Measurements from ENCODE around the gene CLEC16A.

Gene CLEC16A

DNA sequence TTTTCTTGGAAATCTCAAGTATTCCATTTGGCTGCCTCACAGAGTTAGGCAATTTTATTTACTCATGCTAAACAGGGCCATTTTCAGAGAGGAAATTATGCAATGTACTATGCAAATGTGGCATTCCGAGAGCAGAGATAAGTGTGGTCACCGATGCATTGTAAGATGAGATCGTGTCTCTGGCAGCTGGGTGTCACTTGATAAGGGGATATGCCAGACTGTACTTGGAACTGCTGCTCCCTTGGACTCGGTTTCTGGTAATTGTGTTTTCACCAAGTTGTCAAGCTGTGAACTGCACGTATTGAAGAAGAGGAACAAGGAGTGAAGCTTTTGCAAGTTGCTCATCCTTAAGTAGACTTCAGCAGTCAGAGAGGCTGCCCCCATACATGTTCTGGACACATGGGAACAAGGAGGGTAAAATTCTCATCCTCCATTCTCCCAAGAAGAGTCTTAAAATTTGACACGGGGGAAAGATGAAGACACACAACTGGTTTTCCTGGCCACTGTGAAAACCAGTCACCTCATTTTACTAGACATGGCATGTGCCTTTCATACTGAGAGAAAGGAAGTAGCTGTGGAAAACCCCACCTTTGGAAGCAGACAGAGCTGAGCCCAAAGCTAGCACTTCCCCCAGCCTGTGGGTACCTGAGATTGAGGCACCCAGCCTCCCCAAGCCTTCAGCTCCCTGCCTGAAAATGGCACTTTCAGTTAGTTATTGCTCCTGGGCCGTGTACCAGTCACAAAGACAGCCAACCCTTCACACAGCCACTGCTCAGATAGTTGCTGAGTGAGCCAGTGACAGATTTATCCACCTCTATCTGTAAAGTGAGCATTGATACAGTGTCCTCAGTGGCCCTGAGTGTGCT, 160.9 kb downstream of the CLEC16A start:
- no peak for DNase-seq

DNA sequence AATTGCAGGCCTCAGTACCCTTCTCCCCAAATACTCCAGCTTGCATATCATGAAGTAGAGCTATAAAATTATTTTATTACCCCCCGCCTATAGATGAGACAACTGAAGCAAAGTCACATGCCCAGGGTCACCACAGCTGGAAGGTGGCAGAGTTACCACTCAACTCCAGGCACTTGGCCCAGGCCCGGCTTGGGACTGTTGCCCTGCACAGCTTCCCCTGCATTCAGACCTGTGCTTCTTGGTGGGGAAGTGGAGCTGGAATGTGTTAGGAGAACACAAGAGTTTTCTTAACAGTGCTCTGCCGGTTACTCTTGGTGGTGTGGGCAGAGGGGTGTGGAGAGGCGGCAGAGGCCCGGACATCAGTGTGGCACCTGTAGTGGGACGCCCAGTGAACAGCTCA, 162.4 kb downstream of the CLEC16A start:
- DNase-seq = no peak

GRCh38 chr16:11107780-11108465, 163.6 kb downstream of the CLEC16A start:
- no peak for DNase-seq

DNA sequence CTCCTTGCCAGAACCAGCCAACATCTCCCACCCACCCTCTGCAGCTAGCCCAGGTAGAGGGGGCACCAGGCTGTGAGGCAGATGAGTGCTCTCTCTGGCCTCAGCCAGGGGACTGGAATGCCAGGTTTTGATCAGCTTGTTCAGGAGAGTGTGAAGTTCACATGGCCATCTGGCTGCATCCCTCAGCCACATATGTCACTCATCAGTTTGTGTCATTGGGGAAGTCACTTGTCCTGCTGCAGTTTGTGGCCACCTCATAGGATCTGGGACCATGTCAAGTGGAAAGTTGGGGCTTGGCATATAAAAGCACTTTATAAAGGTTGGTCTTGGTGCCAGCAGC, 164.1 kb downstream of the CLEC16A start:
- no peak for DNase-seq

GRCh38 chr16:11109566-11109965, 165.2 kb downstream of the CLEC16A start:
- DNase-seq = no peak

DNA sequence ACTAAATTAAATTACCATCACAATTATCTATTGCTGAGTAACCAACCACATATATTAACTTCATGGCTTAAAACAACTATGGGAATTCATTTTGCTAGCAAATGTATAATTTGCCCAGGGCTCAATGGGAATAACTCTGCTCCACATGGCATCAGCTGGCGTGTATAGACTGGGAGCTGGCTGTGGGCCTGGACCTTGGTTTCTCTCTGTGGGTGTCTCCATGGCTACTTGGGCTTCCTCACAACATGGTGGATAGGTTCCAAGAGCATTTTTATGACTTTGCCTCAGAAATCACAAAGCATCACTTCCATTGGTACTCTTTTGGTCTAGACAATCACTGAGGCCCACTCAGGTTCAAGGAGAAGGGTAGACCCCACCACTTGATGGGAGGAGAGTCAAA, 166.8 kb downstream of the CLEC16A start:
- DNase-seq = no peak

DNA sequence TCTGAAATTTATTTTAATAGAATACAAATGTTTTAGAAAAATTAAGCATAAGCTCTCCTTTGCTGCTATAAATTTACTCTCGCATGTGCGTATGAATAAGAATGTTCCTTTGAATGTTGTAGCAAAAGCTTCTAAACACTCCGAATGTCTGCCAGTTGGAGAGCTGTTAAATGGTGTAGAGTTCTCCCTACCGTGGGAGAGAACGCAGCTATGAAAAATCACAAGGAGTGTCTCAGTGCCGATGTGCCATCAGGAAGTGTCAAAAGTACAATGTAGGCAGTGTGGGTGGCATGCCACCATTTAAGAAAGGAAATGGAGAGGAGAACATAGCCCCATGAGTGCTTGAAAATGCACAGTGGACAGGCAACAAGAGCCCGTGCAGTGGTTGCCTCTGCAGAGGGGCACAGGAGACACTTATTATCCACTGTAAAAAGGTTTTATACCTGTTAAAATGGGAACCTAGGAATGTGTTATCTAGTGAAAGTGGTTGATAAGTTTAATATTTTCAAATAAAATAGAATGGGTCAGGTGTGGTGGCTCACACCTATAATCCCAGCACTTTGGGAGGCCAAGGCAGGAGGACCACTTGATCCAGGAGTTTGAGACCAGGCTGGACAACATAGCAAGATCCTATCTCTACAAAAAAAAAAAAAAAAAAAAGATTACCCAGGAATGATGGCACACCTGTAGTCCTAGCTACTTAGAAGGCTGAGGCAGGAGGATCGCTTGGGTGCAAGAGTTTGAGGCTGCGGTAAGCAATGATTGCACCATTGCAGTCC, 167.7 kb downstream of the CLEC16A start:
- DNase-seq = no peak

- no peak for DNase-seq
Measured at GRCh38 chr16:11112723-11113348, 168.5 kb downstream of the CLEC16A start.

DNA sequence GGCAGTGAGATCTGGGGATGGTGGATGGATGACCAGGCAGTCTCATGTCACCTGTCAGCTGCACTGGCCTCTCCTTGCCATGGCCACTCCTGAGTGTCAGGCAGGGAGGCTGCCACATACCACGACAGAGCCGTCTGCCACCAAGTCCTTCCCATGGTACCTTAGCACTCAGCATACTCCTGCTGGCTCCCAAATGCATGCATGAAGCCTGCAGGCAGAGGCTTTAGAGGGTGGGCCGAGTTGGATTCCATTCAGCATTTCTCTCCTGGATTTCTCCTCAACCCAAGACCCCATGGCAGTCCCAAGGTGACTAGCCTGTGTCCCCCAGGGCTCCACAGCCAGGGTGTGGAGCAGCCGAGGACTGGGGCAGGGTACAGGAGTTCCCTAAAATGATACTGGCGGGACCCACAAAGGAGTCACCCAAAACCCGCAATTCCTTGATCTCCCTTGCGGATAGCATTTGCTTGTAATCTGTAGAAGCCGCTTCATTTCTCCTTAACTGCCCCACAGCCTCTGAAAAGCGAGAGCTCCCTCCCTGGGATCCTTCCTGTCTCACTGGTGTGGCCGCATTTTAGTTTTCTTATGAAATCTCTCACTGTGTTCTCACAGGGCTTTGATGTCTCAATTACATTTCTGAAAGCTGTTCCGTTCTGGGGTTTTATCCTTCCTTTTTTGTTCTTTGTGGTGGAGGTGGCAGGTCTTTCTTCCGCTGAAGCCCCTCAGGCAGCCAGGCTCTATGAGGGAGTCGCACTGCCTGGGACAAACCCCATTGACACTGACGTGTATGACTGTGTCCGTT, 170.2 kb downstream of the CLEC16A start:
- DNase-seq = no peak

DNA sequence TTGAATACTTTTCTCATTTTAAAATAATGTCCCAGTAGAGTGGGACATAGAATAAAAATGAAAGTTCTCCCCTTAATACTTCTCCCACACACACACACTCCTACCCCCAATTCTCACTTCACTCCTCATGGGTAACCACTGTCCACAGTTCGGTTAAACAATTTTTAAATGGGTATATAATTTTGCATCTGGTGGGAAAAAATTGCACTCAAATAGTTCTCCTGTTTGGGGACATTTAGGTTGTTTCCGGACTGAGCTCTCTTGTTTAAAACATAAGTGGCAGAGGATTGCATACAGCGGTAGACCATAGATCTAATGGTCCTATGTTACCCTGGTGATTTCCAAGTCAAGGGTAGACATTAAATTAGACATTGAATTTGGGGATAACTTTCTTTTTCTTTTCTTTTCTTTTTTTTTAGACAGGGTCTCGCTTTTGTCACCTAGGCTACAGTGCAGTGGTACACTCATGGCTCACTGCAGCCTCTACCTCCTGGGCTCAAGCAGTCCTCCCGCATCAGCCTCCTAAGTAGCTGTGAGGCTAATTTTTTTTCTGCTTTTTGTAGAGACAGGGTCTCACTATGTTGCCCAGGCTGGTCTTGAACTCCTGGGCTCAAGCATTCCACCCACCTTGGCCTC, 173.3 kb downstream of the CLEC16A start:
- no peak for DNase-seq

DNA sequence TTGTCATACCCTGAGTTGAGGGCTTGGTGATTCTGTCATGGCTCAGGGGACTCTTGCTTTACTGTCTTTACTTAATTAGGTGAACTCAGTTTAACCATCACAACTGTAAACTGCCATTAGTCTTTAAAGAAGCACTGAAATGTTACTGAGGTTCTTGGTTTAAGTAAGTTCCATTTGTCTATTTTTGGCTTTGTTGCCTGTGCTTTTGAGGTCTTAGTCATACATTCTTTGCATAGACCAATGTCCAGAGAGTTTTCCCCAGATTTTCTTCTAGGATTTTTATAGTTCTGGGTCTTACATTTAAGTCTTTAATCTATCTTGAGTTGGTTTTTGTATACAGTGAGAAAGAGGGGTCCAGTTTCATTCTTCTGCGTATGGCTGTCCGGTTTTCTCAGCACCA, 174.1 kb downstream of the CLEC16A start:
- no peak for DNase-seq

DNA sequence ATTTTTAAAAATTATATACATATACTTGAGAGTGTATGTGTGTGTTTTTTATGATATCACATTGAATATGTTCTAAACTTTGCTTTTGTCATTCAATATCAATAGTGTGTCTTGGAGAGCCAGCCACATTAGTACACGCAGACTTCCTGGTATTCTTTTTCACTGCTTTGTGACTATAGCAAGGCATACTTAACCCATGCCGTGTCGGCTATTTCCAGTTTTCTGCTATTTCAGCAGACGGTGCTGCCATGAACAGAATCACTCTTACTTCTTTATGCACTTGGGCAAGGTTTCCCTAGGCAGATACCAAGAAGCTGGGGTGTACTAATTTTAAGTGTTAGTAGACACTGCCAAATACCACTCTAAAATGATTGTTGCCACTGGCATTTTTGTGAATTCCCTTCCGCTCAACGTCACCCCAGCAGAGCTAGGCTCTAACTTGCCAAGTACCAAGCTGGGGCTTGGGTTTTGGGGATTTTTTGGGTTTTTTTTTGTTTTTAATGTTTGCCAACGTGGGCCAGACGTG, 176.8 kb downstream of the CLEC16A start:
- DNase-seq = no peak

GRCh38 chr16:11121914-11122692, 177.7 kb downstream of the CLEC16A start:
- DNase-seq = no peak

GRCh38 chr16:11123666-11124065, 179.3 kb downstream of the CLEC16A start:
- DNase-seq = no peak

DNA sequence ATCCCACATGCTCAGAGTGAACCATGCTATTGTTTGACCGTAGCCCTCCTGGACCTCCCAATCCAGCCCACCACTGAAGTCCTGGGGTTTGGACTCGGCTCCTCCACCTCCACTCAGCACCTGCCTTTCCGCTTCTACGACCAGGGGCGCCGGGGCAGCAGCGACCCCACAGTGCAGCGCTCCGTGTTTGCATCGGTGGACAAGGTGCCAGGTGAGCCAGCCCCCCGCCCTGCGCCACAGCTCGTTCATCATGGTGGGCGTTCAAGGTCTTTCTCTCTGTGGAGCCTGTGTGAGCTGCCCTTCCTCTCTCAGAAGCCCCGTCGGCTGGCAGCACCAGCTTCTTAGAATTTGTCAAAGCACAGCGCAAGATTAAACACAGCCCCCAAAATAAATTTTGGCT, 181.6 kb downstream of the CLEC16A start:
- DNase-seq = no peak

DNA sequence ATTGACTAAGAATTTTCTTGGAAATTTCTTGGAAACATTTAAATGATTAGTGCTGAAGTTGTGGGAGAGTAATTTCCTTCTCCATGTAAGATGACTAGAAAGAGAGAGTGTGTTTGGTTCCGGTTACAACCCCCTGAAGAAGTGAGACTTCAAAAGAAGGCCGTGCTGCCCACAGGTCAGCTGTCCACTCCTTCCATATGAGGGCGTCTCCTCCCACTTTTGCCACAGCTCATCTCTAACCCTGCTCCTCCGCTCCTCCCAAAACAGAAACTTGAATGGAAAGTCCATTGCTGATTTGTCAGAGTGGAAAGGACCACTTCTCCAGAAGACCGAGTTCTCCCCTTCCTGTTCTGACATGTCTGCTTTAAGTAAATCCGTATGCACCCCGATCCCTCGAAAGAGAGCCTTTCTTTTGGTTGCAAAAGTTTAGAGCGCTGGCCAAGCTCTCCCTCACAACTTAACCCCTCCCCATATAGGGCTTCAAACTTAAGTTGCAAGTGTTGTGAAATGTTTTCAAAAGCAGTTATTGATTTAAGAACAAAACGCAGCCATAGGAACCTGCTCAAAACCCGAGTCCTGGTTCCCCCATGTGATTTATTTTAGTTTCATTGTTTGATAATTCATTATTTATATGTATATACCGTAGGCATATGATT, 182.2 kb downstream of the CLEC16A start:
- no peak for DNase-seq

GRCh38 chr16:11127610-11128195, 183.3 kb downstream of the CLEC16A start:
- no peak for DNase-seq

GRCh38 chr16:11128211-11129141, 184.1 kb downstream of the CLEC16A start:
- DNase-seq = no peak

DNA sequence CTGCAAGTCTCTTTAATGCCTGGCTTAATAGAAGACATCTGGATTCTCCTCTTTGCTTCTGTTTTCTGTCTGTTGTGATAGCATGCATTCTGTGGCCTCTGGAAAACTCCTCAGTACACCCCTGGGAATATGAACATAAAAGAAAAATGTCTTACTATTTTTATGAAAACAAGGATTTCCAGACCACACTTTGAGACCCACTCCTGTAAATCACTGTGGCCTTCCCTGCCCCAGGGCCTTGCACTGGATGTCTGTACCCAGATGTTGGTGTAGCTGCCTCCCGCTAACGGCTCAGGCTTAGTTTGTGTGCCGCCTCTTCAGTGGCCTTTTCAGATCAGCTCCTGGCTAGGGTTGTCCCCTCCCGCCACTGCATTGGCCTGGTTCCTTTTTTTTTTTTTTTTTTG, 185.0 kb downstream of the CLEC16A start:
- no peak for DNase-seq

Data from GOT3 (cell line).